HepG2 (cell line): ENCODE data around the gene ASF1B.

Experiments used
- CTCF ChIP-seq: sonication (generic); formaldehyde crosslinking; IDR thresholded peaks from 2 replicates; pipeline ENCODE4 v1.5.0; 2020; ENCODE audit warnings: mild to moderate bottlenecking, missing genetic modification reagents, moderate library complexity
- ESRRA ChIP-seq: sonication (generic); formaldehyde crosslinking; IDR thresholded peaks from 2 replicates; pipeline ENCODE4 v1.5.1; 2020; ENCODE audit warnings: mild to moderate bottlenecking, low read depth, missing genetic modification reagents
- FOXP1 ChIP-seq, 2 experiments: fragments of 450-650 bp in 1 of 2; IDR thresholded peaks; 2 replicates each; pipeline ENCODE4 v1.6.1; 2017 to 2018; ENCODE audit warnings: antibody characterized with exemption in 1 of 2
- IKZF1 ChIP-seq: fragments of 450-650 bp; IDR thresholded peaks from 2 replicates; pipeline ENCODE4 v1.7.1; 2016
- RAD21 ChIP-seq: fragments of 450-650 bp; formaldehyde crosslinking; IDR thresholded peaks from 2 replicates; pipeline ENCODE4 v1.5.0; 2020; ENCODE audit warnings: mild to moderate bottlenecking

- TF ChIP-seq CTCF (CRISPR knock-in tag) (no peak), IKZF1 (no peak), RAD21 (CRISPR knock-in tag) (no peak), ESRRA (CRISPR knock-in tag) (no peak), FOXP1 (IDR thresholded peaks at IDR 0.05) (no peak), FOXP1 (CRISPR knock-in tag; IDR thresholded peaks at IDR 0.05) (no peak)
These were observed 14.6 kb upstream of the ASF1B start for GRCh38 chr19:14150770-14151661.
